DOHH2 (cell line): Measurements from ENCODE around the gene STAP2.

Source experiments
- H3F3A ChIP-seq: fragments of 200-600 bp; sonication (generic), shearing (Covaris generic); 2 replicates; pipeline ENCODE4 v1.6.0; 2016; ENCODE audit warnings: antibody characterized with exemption, mild to moderate bottlenecking; ENCODE audit not compliant: control insufficient read depth, insufficient read depth
- H3K27ac ChIP-seq: fragments of 200-600 bp; sonication (generic); 2 replicates; pipeline ENCODE4 v1.5.1; 2014; ENCODE audit warnings: low read depth, mild to moderate bottlenecking, low read length, moderate library complexity
- H3K27me3 ChIP-seq: fragments of 200-600 bp; sonication (generic); 2 replicates; pipeline ENCODE4 v1.6.1; 2014; ENCODE audit warnings: mild to moderate bottlenecking, low read length, mixed read lengths; ENCODE audit not compliant: control insufficient read depth
- H3K36me3 ChIP-seq: fragments of 200-600 bp; sonication (generic); 2 replicates; pipeline ENCODE4 v1.6.1; 2014; ENCODE audit warnings: mild to moderate bottlenecking, low read length, moderate library complexity, mixed read lengths; ENCODE audit not compliant: control insufficient read depth
- H3K4me1 ChIP-seq: fragments of 200-600 bp; sonication (generic); 2 replicates; pipeline ENCODE4 v1.6.1; 2014; ENCODE audit warnings: mild to moderate bottlenecking, low read length, mixed read lengths; ENCODE audit not compliant: control insufficient read depth
- H3K4me2 ChIP-seq: fragments of 200-600 bp; sonication (generic); 2 replicates; pipeline ENCODE4 v1.6.0; 2014; ENCODE audit warnings: mild to moderate bottlenecking, low read length, moderate library complexity
- H3K4me3 ChIP-seq: fragments of 200-600 bp; sonication (generic); 2 replicates; pipeline ENCODE4 v1.5.1; 2014; ENCODE audit warnings: mild to moderate bottlenecking, low read length, mixed read lengths
- H3K79me2 ChIP-seq: fragments of 200-600 bp; sonication (generic); 2 replicates; pipeline ENCODE4 v1.6.1; 2014; ENCODE audit warnings: mild to moderate bottlenecking, low read length, mixed read lengths; ENCODE audit not compliant: control insufficient read depth
- H3K9me2 ChIP-seq: fragments of 200-600 bp; sonication (generic); replicated peaks from 2 replicates; pipeline ENCODE4 v1.6.1; 2014; ENCODE audit warnings: mild to moderate bottlenecking, low read length, mixed read lengths; ENCODE audit not compliant: control insufficient read depth
- H3K9me3 ChIP-seq: fragments of 200-600 bp; sonication (generic); 2 replicates; pipeline ENCODE4 v1.6.1; 2014; ENCODE audit warnings: antibody characterized with exemption, low read length, mixed read lengths; ENCODE audit not compliant: control insufficient read depth, insufficient read depth
- H4K20me1 ChIP-seq: fragments of 200-600 bp; sonication (generic); 2 replicates; pipeline ENCODE4 v1.6.0; 2014; ENCODE audit warnings: low read depth, mild to moderate bottlenecking, antibody characterized with exemption, low read length, moderate library complexity; ENCODE audit not compliant: control insufficient read depth, insufficient read depth
- EZH2phosphoT487 ChIP-seq: fragments of 200-600 bp; sonication (generic); IDR thresholded peaks from 2 replicates; pipeline ENCODE4 v1.6.1; 2017; ENCODE audit warnings: borderline replicate concordance, mild to moderate bottlenecking, antibody characterized with exemption, low read length, moderate library complexity, mixed read lengths
- TF ChIP-seq, protein P1 (sequence below): fragments of 200-600 bp; sonication (generic); IDR thresholded peaks from one replicate; pipeline ENCODE4 v1.5.1; 2014; ENCODE audit warnings: antibody characterized with exemption, mild to moderate bottlenecking, low read depth, low read length; ENCODE audit not compliant: poor library complexity, severe bottlenecking

STAP2 gene

GRCh38 chr19:4359627-4360000 lies 21.0 kb upstream of the STAP2 start:
- Histone ChIP-seq H3K9me2 (no peaks in the 10 kb centered on the region), H3K27ac (no peak overlapping the region), H4K20me1 (no peaks in the 10 kb centered on the region), H3K4me3 (no peak overlapping the region), H3K79me2 (no peaks in the 10 kb centered on the region), H3K4me2 (no peak overlapping the region), H3K9me3 (no peaks in the 10 kb centered on the region), H3F3A (no peaks in the 10 kb centered on the region), H3K36me3 (peaks cover 49% of the 10 kb centered on the region), H3K27me3 (no peaks in the 10 kb centered on the region), H3K4me1 (no peaks in the 10 kb centered on the region)
- TF ChIP-seq, protein P1, sequence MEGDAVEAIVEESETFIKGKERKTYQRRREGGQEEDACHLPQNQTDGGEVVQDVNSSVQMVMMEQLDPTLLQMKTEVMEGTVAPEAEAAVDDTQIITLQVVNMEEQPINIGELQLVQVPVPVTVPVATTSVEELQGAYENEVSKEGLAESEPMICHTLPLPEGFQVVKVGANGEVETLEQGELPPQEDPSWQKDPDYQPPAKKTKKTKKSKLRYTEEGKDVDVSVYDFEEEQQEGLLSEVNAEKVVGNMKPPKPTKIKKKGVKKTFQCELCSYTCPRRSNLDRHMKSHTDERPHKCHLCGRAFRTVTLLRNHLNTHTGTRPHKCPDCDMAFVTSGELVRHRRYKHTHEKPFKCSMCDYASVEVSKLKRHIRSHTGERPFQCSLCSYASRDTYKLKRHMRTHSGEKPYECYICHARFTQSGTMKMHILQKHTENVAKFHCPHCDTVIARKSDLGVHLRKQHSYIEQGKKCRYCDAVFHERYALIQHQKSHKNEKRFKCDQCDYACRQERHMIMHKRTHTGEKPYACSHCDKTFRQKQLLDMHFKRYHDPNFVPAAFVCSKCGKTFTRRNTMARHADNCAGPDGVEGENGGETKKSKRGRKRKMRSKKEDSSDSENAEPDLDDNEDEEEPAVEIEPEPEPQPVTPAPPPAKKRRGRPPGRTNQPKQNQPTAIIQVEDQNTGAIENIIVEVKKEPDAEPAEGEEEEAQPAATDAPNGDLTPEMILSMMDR: no peak
- TF ChIP-seq EZH2phosphoT487: no peak

DNA sequence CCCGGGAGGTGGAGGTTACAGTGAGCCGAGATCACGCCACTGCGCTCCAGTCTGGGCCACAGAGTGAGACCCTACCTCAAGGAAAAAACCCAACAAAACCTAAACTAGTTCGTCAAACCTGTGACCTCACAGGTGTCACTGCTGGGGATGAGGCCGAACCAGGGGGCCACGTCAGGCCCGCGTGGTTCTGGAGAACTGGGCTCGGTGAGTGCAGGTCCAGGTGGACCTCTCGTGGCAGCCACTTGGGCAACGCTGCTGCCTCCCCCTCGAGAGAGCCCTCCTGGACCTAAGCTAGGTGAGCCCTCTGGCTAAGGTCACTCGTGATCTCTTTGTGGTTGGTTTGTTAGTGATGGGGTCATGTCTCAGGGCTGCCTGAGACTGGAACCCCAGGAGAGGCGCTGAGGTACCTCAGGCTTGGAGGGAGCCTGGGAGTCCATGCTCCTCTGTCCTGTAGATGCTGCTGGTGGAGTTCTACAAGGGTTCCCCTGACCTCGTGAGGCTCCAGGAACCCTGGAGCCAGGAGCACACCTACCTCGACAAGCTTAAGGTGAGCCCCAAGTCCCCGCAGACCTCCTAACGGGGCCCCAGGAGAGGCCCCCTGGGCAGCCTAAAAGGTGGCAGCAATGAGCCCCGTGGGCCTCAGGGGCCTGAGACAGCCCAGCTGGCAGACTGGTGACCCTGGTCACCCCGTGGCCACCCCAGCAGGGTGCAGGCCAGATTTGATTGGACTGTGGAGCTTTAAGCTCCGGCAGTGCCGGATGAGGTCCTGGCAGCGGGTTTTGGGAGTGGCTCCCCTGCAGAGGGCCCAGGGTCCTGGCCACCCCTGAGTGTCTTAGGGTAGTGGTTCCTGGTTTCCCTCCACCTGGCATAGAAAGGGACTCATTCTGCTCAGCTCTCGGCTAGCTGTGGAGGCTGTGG lies 20.3 kb upstream of the STAP2 start:
- no peak for TF ChIP-seq EZH2phosphoT487
- TF ChIP-seq, protein P1: no peak
- no peak overlapping the region for H3K27ac ChIP-seq
- H3K9me2 ChIP-seq: no peaks in the 10 kb centered on the region
- H4K20me1 ChIP-seq: no peaks in the 10 kb centered on the region
- no peak overlapping the region for H3K4me2 ChIP-seq
- H3K36me3 ChIP-seq: peaks cover 46% of the 10 kb centered on the region
- no peaks in the 10 kb centered on the region for H3K4me1 ChIP-seq
- no peaks in the 10 kb centered on the region for H3K9me3 ChIP-seq
- no peaks in the 10 kb centered on the region for H3K27me3 ChIP-seq
- H3F3A ChIP-seq: no peaks in the 10 kb centered on the region
- no peaks in the 10 kb centered on the region for H3K79me2 ChIP-seq
- H3K4me3 ChIP-seq: no peak overlapping the region

DNA sequence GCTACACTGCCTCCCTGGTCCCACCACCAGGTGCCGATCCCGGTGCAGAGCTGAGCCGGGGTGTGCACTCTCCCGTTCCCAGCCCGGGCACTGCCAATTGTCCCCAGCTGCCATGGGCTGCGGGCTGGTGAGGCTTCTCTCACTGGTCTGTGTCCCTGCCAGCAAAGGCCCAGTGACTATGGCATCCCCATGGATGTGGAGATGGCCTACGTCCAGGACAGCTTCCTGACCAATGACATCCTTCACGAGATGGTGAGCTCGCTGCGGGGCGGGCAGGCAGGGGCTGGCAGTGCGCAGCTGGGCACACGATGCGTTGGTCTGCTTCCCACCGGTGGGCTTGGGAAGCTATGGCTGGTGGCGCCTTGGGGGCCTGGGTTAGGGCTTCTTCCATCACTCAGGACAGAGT lies 19.3 kb upstream of the STAP2 start:
- Histone ChIP-seq H3K27ac (no peak overlapping the region), H3K36me3 (peaks cover 36% of the 10 kb centered on the region), H3K27me3 (no peaks in the 10 kb centered on the region), H3K4me1 (no peaks in the 10 kb centered on the region), H3K79me2 (no peaks in the 10 kb centered on the region), H3F3A (no peaks in the 10 kb centered on the region), H3K9me3 (no peaks in the 10 kb centered on the region), H3K9me2 (no peaks in the 10 kb centered on the region), H3K4me3 (no peak overlapping the region), H3K4me2 (no peak overlapping the region), H4K20me1 (no peaks in the 10 kb centered on the region)
- TF ChIP-seq, protein P1: no peak
- no peak for TF ChIP-seq EZH2phosphoT487
